ENCODE data around the gene CCR5AS.
A peak's percentile ranks its signal among the peaks of the same experiment; 100 is the strongest.

- TF ChIP-seq, protein P1, sequence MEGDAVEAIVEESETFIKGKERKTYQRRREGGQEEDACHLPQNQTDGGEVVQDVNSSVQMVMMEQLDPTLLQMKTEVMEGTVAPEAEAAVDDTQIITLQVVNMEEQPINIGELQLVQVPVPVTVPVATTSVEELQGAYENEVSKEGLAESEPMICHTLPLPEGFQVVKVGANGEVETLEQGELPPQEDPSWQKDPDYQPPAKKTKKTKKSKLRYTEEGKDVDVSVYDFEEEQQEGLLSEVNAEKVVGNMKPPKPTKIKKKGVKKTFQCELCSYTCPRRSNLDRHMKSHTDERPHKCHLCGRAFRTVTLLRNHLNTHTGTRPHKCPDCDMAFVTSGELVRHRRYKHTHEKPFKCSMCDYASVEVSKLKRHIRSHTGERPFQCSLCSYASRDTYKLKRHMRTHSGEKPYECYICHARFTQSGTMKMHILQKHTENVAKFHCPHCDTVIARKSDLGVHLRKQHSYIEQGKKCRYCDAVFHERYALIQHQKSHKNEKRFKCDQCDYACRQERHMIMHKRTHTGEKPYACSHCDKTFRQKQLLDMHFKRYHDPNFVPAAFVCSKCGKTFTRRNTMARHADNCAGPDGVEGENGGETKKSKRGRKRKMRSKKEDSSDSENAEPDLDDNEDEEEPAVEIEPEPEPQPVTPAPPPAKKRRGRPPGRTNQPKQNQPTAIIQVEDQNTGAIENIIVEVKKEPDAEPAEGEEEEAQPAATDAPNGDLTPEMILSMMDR (IDR thresholded peaks at IDR 0.05): no peak
- TF ChIP-seq POLR2AphosphoS5 (IDR thresholded peaks at IDR 0.05; ENCODE audit: insufficient read depth in 1 of 2, low read depth in 1 of 2) (peak in 1 of 2 donors; percentile 32), POLR2A (IDR thresholded peaks at IDR 0.05) (no peak)
Measured at GRCh38 chr3:46361408-46362283, 45.2 kb downstream of the CCR5AS start.

Data from vagina (tissue), 2 donors.